ENCODE measurements around the gene ACYP2. TPM values are rescaled to one million over a fixed set of nuclear protein-coding genes. Genes with fewer than 3 reads are reported as not detected.

ACYP2 gene
- total RNA-seq, 2 experiments from 2014 or later, result 6.5 to 7.6 TPM

DNA sequence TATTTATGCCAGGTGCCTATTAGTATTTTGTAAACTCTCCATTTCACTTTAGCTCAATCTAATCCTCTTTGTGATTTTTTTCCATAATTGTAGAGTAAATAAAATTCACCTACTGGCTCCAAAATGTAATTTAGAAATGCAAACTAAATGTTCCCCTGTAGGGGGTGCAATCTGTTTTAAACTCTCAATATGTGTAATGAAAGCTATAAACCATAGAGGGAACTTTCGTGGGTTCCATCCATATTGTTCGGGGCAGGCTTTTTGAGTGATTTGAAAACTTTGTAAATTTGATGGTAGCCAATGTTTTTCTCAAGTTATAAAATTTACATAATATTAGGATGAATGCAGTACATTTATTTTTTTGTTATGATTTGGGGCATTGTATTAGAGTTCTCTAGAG is 91.2 kb downstream of the ACYP2 start:
- ChIA-PET CTCF (interaction anchor here (1.0 kb wide), 1 partner anchor 497 kb away, joined by 3 read pairs; no protein-coding TSS in a partner anchor), POLR2A (interaction anchor here (0.5 kb wide), 1 partner anchor 11 kb away, joined by 3 read pairs; no protein-coding TSS in a partner anchor)

DNA sequence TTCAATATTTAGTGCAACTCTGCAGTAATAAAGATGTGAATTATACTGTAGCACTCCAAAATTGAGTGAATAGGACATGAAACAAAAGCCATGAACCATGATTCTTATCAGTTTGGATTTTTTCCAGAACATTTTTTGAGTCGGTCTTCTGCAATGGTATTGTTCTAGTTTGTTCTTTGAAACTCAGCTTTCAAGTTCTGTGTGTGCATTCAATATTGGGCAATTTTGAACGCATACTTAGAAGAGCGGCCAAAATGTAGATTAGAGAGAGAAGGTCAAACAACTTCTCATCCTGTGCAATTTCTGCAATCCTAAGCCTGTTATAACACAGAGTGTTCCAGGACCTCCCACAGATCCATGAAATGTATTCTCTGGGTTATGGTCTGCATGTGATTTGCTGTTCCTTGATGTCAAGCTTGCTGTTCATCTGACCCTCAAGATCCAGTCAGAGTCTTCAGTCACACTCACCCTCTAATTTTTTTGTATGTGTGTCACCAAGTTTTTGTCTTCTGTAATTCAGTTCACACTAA is 92.3 kb downstream of the ACYP2 start:
- POLR2A ChIA-PET, result no interaction called here
- CTCF ChIA-PET, result no interaction called here

DNA sequence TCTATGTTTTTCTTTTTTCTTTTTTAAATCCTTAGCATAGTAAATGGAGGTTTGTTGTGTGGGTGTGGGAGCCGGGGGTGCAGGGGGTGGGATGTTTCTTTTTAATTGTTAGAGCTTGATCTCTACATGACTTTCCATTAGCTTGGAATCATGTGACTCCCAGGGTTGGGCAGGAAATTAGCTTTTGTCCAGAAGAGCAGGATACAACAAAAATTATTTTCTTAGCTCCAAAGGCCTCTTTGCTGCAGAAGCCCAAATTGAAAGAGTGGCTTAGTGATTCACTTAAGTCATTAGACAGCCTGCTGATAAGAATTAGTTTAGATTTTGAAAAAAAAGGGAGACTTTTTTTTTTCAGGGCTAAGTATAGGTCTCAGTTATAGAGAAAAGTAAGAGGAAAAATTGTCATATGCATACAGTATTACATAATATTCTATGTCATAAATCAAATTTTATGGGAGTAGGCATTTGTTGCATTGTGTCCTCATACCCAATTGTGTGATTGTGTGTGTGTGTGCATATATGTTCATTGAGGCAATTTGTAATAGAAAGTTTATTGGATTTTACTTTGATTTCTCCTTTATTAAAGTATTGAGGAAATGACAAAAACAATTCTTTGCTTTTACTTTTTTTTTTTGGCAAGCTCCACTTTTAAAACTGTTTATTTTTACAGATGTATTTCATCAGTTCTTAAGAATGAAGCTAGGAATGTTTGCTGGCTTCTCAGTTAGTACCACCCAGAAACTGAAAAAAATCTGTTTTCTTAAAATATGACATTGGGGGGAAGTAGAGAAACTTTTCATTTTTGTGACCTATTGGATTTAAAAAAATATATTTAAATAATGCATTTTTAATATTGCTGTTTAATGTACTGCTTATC is 93.2 kb downstream of the ACYP2 start:
- ChIA-PET CTCF (interaction anchor here (0.6 kb wide), 1 partner anchor 101 kb away, joined by 3 read pairs; no protein-coding TSS in a partner anchor), POLR2A (no interaction called here)

DNA sequence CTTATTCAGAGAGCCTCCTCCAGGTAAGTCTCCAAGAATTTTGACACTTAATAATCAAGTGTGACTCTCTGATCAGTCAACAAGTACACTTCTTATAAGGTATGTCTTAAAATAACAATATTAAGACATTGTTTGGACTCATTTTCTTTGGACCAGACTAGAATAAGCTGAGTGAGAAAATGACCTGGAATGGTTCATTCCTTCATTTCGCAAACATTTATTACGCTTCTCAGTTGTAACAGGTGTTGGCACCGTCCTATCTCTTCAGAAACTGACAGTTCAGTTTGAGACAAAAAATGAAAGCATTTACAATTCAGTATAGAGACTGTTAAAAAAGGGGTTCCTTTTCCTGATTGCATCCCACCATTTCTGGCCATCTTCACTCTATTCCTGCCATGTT is 94.0 kb downstream of the ACYP2 start:
- ChIA-PET CTCF (interaction anchor here (0.6 kb wide), 1 partner anchor 102 kb away, joined by 3 read pairs; no protein-coding TSS in a partner anchor), POLR2A (no interaction called here)

DNA sequence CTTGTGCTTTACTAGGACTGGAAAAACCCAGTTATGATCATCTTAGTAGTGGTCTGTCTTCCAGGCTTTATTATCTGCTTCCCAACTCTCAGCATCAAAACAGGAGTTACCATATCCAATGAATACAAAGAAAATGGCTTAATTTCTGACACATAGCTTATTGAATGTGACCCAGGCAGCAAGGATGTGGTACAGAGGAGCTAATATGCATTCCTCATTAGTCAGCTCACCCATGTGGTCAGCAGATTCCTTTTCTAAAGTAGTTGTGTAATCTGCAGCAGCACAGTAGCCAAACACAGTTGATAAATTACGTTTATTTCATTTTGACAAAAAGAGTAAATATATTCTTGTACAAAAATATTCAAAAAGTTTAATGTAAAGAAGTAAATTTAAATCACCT is 97.0 kb downstream of the ACYP2 start:
- CTCF ChIA-PET, result no interaction called here

DNA sequence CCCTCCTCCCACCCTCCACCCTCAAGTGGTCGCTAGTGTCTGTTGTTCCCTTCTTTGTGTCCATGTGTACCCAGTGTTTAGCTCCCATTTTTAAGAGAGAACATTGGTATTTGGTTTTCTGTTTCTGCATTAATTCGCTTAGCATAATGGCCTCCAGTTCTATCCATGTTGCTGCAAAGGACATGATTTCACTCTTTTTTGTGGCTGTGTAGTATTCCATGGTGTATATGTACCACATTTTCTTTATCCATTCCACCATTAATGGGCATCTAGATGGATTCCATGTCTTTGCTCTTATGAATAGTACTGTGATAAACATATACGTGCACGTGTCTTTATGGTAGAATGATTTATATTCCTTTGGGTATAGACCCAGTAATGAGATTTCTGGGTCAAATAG is 97.7 kb downstream of the ACYP2 start:
- ChIA-PET POLR2A (no interaction called here), CTCF (no interaction called here)

More for the DNA sequence above, 97.0 kb downstream of the ACYP2 start:
- POLR2A ChIA-PET, result no interaction called here

DNA sequence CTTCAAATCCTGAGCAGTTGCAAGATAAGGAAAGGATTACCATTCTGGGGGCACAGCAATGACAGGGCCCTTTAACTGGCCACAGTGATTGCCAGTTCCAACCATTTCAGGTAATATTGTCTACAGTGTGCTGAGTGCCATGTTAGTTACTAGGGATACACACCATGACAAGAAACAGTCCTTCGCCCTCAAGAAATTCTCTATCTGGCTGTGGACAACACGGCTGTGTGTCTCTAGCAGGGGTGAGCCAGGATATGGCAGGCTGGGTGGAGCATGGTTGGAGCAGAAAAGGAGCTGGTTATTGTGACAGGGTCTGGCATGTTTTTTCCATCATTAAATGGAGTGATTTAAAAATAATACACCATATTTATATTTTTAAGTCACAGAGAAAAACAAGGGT is 109.6 kb downstream of the ACYP2 start:
- ChIA-PET CTCF (no interaction called here), POLR2A (no interaction called here)

DNA sequence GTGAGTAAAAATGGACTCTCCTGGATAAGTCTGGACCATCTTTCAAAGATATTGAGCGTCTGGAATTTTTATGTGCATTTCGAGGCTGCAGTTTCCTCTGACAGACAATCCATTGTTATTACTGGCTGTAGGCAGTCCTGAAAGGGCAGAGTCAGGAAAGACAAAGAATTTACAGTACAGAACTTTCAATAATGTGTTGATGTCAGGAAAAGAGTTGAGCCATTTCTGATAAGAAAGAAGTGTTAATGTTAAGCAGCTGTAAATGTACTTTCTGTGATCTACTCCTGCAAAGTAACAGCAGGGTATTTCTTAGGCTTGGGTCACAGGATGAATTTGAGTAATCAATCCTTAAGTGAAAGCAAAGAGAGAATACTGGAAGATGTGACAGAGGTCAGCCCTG is 110.8 kb downstream of the ACYP2 start:
- ChIA-PET CTCF (no interaction called here), POLR2A (no interaction called here)

DNA sequence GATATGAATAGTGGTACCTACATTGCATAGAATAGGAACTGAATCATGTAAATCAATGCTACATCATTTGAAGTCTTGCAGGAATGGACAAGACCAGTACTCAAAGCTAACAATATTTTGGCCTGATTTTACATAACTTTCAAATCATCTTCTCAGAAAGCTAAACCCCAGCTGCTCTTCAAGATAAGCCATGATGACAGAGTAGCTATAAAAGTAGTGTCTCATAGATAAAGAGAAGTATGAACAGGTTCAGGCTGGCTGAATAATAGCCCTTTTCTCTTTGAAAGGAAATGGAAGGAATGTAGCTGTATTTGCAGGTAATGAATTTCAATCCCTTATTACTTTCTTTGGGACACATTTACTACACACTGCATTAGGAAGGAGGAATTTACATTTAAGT is 112.4 kb downstream of the ACYP2 start:
- ChIA-PET CTCF (no interaction called here), POLR2A (no interaction called here)

DNA sequence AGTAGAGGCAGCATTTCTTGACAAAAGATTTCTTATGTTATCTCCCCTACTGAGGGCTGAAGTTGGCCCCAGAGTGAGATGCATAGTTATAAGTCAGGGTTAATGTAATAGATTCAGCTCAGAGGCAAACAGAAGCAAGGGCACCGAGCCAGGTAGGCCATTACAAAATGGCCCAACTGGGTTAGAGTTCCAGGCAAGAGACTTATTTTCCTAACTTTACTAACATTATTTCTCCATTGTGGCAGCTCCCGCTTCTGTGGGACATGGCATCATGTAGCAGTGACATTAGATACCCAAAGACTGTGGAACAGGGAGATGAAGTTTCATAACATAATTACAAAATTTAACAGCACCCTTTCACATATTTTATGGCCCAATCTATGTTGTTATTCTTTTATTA is 113.5 kb downstream of the ACYP2 start:
- ChIA-PET POLR2A (no interaction called here), CTCF (no interaction called here)

DNA sequence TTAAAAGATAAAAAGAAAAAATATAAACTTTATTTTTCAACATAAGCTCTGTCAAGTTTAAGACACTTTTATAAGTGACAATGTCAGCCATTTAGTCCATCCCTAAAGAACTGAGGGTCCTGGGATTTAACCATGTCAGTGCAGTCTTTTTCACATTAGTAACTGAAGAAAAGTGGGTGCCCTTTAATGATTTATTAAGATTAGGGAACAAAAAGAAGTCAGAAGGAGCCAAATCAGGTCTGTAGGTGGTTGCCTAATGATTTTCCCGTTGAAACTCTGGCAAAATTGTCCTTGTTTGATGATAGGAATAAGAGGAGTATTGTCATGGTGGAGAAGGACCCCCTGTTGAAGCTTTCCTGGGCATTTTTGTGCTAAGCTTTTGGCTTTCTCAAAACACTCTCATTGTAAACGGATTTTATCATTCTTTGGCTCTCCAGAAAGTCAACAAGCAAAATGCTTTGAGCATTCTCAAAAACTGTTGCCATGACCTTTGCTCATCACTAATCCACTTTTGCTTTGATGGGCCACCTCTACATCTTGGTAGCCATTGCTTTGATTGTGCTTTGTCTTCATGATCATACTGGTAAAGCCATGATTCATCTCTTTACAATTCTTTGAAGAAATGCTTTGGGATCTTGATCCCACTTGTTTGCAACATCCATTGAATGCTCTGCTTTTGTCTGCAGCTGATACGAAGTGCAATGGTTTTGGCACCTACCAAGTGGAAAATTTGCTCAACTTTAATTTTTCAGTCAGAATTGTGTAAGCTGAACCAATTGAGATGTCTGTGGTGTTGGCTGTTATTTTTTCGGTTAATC is 118.6 kb downstream of the ACYP2 start:
- ChIA-PET CTCF (no interaction called here), POLR2A (no interaction called here)

DNA sequence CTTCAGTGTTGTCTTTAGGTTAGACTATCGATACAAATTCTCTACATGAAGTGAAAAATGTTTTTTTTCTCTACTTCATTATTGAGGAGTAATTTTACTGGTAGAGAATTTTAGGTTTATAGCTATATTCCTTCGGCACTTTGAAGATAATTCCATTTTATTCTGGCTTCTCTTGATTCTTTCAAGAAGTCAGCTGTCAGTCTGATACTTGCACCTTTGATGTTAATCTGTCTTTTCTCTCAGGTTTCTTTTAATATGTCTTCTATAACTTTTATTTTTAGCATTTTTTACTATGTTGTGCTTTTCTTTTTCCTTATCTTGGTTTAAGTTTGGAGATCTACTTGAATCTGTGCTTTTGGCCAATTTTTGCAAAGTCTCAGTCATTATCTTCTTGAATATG is 122.0 kb downstream of the ACYP2 start:
- CTCF ChIA-PET, result no interaction called here
- POLR2A ChIA-PET, result no interaction called here

DNA sequence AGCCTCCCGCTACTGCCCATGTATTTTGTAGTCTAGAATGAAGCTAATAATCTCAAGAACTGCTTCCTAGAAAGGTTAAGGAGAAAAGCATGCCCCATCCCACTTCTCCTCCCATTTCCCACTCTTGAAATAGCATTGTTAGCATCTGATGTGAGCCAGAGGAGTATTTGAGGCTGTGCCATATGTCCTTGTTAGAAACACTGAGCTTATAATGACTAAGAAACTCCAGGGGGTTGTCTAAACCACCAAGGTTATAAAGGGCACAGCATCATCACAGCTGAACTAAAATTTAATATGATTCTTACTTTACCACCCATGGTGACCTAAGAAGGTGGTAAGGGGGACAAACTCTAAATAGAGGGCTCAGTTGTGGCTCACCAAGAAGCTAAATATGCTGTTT is 124.0 kb downstream of the ACYP2 start:
- ChIA-PET CTCF (interaction anchor here (0.8 kb wide), 1 partner anchor 89 kb away, joined by 3 read pairs; no protein-coding TSS in a partner anchor), POLR2A (no interaction called here)

DNA sequence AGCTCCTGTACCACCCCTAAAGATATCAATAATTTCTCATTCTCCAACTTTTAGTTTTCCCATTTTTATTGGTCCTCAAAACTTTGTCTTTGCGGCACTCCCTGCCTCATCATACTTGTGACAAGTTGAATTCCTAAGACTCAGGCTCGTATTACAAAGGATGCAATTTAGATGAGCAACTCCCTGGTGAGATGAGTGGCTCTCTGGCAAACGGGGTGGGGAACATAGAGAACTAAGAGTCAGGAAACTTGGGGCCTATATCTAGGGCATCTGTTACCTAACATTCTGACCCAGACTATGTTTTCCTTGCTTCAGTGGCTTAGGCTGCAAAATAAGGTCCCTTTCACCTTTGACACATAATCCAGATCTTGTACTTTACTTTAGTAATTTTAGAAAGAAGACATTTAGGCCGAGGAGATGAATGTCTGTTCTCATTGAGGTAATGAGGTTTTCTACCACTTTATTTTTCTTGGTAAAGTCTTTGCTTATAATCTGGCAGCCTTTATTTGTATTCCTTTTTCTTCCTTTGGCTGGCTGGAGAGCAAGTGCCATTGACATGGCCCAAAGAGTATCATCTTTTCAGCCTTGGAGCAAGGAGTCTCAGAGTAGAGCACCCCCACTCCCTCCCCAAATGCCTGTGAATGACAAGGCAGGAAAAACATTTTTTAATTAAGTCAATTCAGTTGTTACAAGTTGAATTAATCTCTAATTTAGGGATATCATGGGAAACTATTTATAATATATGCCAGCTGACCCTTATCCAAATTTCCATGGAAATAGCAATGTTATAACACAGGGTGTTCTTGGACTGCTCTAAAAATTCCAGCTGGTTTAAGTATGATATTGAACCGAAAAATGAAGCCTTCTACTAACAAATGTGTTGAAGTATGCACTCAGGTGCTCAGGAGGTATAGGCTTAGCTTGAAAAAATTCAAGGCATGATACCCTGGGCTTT is 125.4 kb downstream of the ACYP2 start:
- CTCF ChIA-PET, result interaction anchor here (0.5 kb wide), 1 partner anchor 20 kb away, joined by 3 read pairs; no protein-coding TSS in a partner anchor
- POLR2A ChIA-PET, result no interaction called here

DNA sequence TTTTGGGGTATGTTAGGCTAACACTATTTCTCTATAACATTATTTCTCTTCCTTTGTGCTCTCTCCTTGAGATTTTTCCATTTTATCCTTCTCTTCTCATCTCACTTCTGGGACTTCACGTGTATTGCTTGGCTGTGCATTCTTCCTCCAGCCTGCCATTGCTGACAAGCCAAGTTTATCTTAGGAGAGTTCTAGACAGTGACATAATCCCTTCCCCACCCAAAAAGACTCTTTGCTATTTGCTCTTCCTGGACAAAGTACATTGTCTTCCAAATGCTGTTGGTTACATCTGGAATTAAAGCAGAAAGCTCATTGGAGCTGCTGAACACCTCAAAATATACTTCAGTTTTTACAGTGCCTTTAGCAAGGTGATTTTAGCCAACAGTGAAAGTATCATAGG is 131.7 kb downstream of the ACYP2 start:
- POLR2A ChIA-PET, result no interaction called here
- CTCF ChIA-PET, result no interaction called here

DNA sequence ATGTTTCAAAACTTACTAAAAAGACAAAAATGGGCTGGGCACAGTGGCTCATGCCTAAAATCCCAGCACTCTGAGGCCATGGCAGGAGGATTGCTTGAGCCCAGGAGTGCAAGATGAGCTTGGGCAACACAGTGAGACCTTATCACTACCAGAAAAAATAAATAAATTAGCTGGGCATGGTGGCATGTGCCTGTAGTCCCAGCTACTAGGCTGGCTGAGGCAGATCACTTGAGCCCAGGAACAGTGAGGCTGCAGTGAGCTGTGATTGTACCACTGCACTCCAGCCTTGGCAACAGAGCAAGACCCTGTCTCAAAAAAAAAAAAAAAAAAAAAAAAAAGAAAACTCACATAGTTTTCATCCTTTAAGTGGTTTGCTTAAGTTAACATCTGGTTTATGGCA is 134.2 kb downstream of the ACYP2 start:
- CTCF ChIA-PET, result no interaction called here
- POLR2A ChIA-PET, result no interaction called here

DNA sequence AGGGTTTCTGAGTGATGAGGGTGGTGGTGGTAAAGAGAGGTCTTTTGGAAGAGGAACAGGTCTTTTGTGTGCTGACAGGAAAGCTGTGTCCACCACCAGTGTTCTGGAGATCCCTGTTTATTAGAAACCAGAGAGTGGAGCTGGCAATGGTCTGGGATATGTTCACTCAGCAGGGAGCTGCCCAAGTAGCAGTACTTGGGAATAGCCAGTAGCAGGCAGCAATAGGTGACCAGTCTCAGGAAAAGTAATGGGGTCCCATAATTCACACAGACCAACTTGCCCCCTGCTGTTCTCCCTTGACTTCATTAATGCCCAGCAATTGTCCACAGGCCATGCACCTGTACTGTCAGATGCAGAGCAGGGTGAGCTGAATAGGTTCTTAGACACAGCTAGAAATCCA is 138.8 kb downstream of the ACYP2 start:
- ChIA-PET CTCF (no interaction called here), POLR2A (no interaction called here)

DNA sequence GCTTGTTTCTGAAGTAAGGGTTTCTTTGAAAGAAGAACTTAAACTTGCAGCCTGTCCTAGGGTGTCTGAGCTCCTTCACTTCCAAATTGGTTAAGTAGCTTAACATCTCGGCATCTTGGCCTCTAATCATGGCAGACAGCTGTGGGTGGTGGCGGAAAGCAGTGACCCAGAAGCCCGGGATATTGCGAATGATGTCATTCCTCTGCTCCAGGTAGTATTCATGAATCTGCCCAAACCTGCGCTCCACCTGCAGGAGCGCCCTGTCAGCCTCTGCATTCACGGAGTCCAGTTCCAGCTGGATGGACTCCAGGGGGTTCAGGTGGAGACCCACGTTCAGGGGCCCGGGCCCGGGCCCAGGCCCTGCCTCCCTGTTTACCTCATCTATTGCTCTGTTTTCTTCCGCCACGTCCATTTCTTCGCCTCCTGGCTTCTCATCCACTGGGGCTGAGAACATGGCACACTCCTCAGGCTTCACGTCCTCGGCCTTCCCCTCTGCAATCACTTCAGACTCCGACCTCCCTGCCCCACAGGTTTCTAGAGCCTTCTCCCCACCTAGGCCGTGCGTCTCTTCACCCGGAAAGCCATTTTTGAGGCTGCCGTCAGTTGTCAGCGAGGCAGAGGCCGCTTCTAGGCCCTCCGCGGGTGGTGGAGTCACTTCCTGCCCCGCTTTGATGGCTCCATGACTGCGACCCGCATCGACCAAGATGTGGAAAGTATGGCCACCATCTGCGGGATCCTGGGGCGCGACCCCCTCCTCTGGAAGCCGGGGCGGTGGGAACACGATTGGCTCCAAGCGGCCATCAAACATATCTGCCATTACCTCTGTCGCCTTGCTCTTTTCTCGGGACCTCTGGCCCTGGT is 140.0 kb downstream of the ACYP2 start:
- ChIA-PET POLR2A (no interaction called here), CTCF (interaction anchor here (0.7 kb wide), 1 partner anchor 542 kb away, joined by 3 read pairs; no protein-coding TSS in a partner anchor)
